OCI-LY1 (cell line): ENCODE data around the gene TNIP2.

Experiments used
- H2AFZ ChIP-seq: fragments of 200-600 bp; sonication (generic), shearing (Covaris generic); 2 replicates; pipeline ENCODE4 v1.6.0; 2014; ENCODE audit warnings: antibody characterized with exemption, mild to moderate bottlenecking, low read length
- H3F3A ChIP-seq: fragments of 200-600 bp; sonication (generic), shearing (Covaris generic); 2 replicates; pipeline ENCODE4 v1.6.0; 2014; ENCODE audit warnings: mild to moderate bottlenecking, antibody characterized with exemption, low read length, moderate library complexity; ENCODE audit not compliant: insufficient read depth
- H3K27ac ChIP-seq: fragments of 200-600 bp; sonication (generic); 2 replicates; pipeline ENCODE4 v1.5.1; 2014; ENCODE audit warnings: low read length, mixed run types, mild to moderate bottlenecking, low read depth; ENCODE audit not compliant: poor library complexity, severe bottlenecking
- H3K27me3 ChIP-seq: fragments of 200-600 bp; sonication (generic); 2 replicates; pipeline ENCODE4 v1.6.0; 2014; ENCODE audit warnings: antibody characterized with exemption, mild to moderate bottlenecking, low read length, moderate library complexity; ENCODE audit not compliant: insufficient read depth
- H3K36me3 ChIP-seq: fragments of 200-600 bp; sonication (generic); 2 replicates; pipeline ENCODE4 v1.6.1; 2014; ENCODE audit warnings: mild to moderate bottlenecking, antibody characterized with exemption, low read length, moderate library complexity, mixed read lengths; ENCODE audit not compliant: insufficient read depth
- H3K4me1 ChIP-seq: fragments of 200-600 bp; sonication (generic); 2 replicates; pipeline ENCODE4 v1.5.1; 2014; ENCODE audit warnings: mild to moderate bottlenecking, low read length, moderate library complexity; ENCODE audit not compliant: insufficient read depth, severe bottlenecking
- H3K4me2 ChIP-seq: fragments of 200-600 bp; sonication (generic), shearing (Covaris generic); 2 replicates; pipeline ENCODE4 v1.6.1; 2014; ENCODE audit warnings: low read length
- H3K4me3 ChIP-seq: fragments of 200-600 bp; sonication (generic); 2 replicates; pipeline ENCODE4 v1.5.1; 2014; ENCODE audit warnings: low read length, low read depth, mild to moderate bottlenecking, mixed read lengths; ENCODE audit not compliant: poor library complexity, severe bottlenecking
- H3K79me2 ChIP-seq: fragments of 200-600 bp; shearing (Covaris generic); 2 replicates; pipeline ENCODE4 v1.6.1; 2016; ENCODE audit warnings: mixed run types, low read length, mixed read lengths; ENCODE audit not compliant: insufficient read depth
- H3K9ac ChIP-seq: fragments of 200-600 bp; sonication (generic), shearing (Covaris generic); 2 replicates; pipeline ENCODE4 v1.6.1; 2014; ENCODE audit warnings: mild to moderate bottlenecking, low read length, mixed read lengths
- H3K9me2 ChIP-seq: fragments of 200-600 bp; sonication (generic), shearing (Covaris generic); 2 replicates; pipeline ENCODE4 v1.6.1; 2014; ENCODE audit warnings: low read depth, mild to moderate bottlenecking, low read length, mixed read lengths
- H3K9me3 ChIP-seq: fragments of 200-600 bp; shearing (Covaris generic); 2 replicates; pipeline ENCODE4 v1.6.1; 2014; ENCODE audit warnings: low read length, mixed read lengths
- H4K20me1 ChIP-seq: fragments of 200-600 bp; sonication (generic), shearing (Covaris generic); 2 replicates; pipeline ENCODE4 v1.6.0; 2016; ENCODE audit warnings: mild to moderate bottlenecking, low read length; ENCODE audit not compliant: insufficient read depth
- EZH2 ChIP-seq: fragments of 200-600 bp; sonication (generic), shearing (Covaris generic); IDR thresholded peaks from 2 replicates; pipeline ENCODE4 v1.8.0; 2017; ENCODE audit warnings: borderline replicate concordance, mixed run types, mild to moderate bottlenecking, antibody characterized with exemption, low read length, moderate library complexity, mixed read lengths
- TF ChIP-seq, protein P1 (sequence below): fragments of 200-600 bp; sonication (generic), shearing (Covaris generic); IDR thresholded peaks from 2 replicates; pipeline ENCODE4 v1.5.1; 2017; ENCODE audit warnings: mild to moderate bottlenecking, antibody characterized with exemption, low read length, moderate library complexity, mixed read lengths

Gene TNIP2, protein sequence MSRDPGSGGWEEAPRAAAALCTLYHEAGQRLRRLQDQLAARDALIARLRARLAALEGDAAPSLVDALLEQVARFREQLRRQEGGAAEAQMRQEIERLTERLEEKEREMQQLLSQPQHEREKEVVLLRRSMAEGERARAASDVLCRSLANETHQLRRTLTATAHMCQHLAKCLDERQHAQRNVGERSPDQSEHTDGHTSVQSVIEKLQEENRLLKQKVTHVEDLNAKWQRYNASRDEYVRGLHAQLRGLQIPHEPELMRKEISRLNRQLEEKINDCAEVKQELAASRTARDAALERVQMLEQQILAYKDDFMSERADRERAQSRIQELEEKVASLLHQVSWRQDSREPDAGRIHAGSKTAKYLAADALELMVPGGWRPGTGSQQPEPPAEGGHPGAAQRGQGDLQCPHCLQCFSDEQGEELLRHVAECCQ

GRCh38 chr4:2755821-2756690 is at the start of gene TNIP2:
TNIP2 (minus strand) TSS chr4:2756336; CDS start chr4:2756289, 47 bp downstream.
- no peaks in the 10 kb centered on the region for H3K9me3 ChIP-seq
- H3K27me3 ChIP-seq: no peaks in the 10 kb centered on the region
- no peaks in the 10 kb centered on the region for H3F3A ChIP-seq
- H3K27ac ChIP-seq: no peak within 1 kb of the TSS
- peak within 1 kb of the TSS; percentile 90 for H3K4me3 ChIP-seq
- no peak within 1 kb of the TSS for H2AFZ ChIP-seq
- H3K4me2 ChIP-seq: peak within 1 kb of the TSS; percentile 91
- no peaks in the 10 kb centered on the region for H4K20me1 ChIP-seq
- no peak for TF ChIP-seq EZH2
- TF ChIP-seq, protein P1, sequence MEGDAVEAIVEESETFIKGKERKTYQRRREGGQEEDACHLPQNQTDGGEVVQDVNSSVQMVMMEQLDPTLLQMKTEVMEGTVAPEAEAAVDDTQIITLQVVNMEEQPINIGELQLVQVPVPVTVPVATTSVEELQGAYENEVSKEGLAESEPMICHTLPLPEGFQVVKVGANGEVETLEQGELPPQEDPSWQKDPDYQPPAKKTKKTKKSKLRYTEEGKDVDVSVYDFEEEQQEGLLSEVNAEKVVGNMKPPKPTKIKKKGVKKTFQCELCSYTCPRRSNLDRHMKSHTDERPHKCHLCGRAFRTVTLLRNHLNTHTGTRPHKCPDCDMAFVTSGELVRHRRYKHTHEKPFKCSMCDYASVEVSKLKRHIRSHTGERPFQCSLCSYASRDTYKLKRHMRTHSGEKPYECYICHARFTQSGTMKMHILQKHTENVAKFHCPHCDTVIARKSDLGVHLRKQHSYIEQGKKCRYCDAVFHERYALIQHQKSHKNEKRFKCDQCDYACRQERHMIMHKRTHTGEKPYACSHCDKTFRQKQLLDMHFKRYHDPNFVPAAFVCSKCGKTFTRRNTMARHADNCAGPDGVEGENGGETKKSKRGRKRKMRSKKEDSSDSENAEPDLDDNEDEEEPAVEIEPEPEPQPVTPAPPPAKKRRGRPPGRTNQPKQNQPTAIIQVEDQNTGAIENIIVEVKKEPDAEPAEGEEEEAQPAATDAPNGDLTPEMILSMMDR: no peak
- H3K9ac ChIP-seq: peak within 1 kb of the TSS; percentile 77
- no peaks in the 10 kb centered on the region for H3K9me2 ChIP-seq
- H3K79me2 ChIP-seq: 0 out of 2 replicates have a peak, but pooled peaks cover 6% of the 10 kb centered on the region
- H3K36me3 ChIP-seq: no peaks in the 10 kb centered on the region
- peaks cover 13% of the 10 kb centered on the region for H3K4me1 ChIP-seq

GRCh38 chr4:2804973-2805501 is 48.9 kb upstream of the TNIP2 start:
- no peak overlapping the region for H3K9ac ChIP-seq
- no peaks in the 10 kb centered on the region for H3K36me3 ChIP-seq
- H3K79me2 ChIP-seq: no peaks in the 10 kb centered on the region
- H3K9me2 ChIP-seq: no peaks in the 10 kb centered on the region
- no peaks in the 10 kb centered on the region for H3K4me1 ChIP-seq
- TF ChIP-seq, protein P1: no peak
- TF ChIP-seq EZH2: no peak
- H3K4me3 ChIP-seq: no peak overlapping the region
- no peak overlapping the region for H3K27ac ChIP-seq
- no peak overlapping the region for H3K4me2 ChIP-seq
- H3F3A ChIP-seq: no peaks in the 10 kb centered on the region
- no peaks in the 10 kb centered on the region for H3K27me3 ChIP-seq
- no peak overlapping the region for H2AFZ ChIP-seq
- no peaks in the 10 kb centered on the region for H4K20me1 ChIP-seq
- no peaks in the 10 kb centered on the region for H3K9me3 ChIP-seq

DNA sequence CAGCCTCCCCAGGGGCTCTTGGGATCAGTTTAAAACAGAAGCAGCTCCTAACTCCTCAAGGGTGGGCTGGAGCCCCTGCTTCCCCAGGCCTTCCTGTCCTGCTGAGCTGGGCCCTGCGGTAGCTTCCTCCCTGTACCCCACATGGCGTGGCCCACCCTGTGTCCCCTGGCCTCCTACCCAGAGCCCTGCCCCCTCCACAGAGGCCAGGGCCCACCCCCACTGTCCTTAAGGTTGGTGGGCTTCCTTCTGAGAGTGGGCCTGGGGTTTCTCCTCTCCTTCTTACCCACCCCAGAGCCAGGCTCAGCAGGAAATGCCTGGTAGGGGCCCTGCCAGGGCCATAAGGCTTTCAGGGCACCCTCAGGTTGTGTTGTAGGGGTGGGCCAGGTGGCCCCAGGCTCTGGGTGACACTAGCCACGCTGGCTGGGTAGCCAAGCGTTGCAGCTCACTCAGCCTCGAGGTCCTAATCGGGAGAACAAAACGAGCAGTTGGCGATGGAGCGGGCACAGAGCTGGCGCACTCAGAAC is 48.4 kb upstream of the TNIP2 start:
- H3K79me2 ChIP-seq: no peaks in the 10 kb centered on the region
- H3K4me3 ChIP-seq: no peak overlapping the region
- H3K36me3 ChIP-seq: no peaks in the 10 kb centered on the region
- no peaks in the 10 kb centered on the region for H3K27me3 ChIP-seq
- H3K4me2 ChIP-seq: no peak overlapping the region
- no peaks in the 10 kb centered on the region for H4K20me1 ChIP-seq
- no peak overlapping the region for H3K9ac ChIP-seq
- no peak overlapping the region for H2AFZ ChIP-seq
- no peaks in the 10 kb centered on the region for H3K9me3 ChIP-seq
- no peaks in the 10 kb centered on the region for H3K9me2 ChIP-seq
- no peaks in the 10 kb centered on the region for H3F3A ChIP-seq
- no peak overlapping the region for H3K27ac ChIP-seq
- TF ChIP-seq, protein P1: no peak
- TF ChIP-seq EZH2: no peak
- H3K4me1 ChIP-seq: no peaks in the 10 kb centered on the region
